Erythroblast (primary cell): ENCODE data around the gene YIPF3.

Experiments
- GATA1 ChIP-seq: IDR thresholded peaks from 2 replicates; pipeline ENCODE4 v1.6.1; 2011; ENCODE audit warnings: low read depth, mild to moderate bottlenecking, control low read depth, low read length, moderate library complexity
- POLR2A ChIP-seq: IDR thresholded peaks from 2 replicates; pipeline ENCODE4 v1.6.1; 2011; ENCODE audit warnings: mild to moderate bottlenecking, low read length

DNA sequence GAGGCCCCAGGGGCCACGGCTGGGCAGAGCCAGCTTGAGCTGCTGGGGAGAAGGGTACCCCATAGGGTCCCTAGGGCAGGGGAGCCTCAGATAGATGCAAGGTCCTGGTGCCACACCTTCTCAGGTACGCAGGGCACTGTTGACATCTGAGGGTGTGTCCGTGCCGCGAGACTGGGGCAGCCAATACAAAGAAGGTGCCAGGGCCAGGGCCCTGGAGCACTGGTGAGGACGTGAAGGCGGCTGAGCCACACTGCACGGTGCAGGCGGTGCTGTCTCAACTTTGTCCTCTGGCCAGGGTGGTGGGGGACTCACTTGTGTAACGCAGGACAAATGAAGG, 5.9 kb downstream of the YIPF3 start:
- no peak for TF ChIP-seq POLR2A
- no peak for TF ChIP-seq GATA1
